NCI-H526 treated with DMSO at 0.1 percent for 48 hours (cell line): Measurements from ENCODE around the gene LDLRAD2.
"Not testable (repeated sequence)": the region's sequence is repeated elsewhere in the genome, so short reads cannot be mapped to it uniquely, and the experiment has no call there.

Source experiments
- DNase-seq: peaks from one replicate; lab custom pipeline; 2025; lab: John Stamatoyannopoulos, UW

The LDLRAD2 gene

DNA sequence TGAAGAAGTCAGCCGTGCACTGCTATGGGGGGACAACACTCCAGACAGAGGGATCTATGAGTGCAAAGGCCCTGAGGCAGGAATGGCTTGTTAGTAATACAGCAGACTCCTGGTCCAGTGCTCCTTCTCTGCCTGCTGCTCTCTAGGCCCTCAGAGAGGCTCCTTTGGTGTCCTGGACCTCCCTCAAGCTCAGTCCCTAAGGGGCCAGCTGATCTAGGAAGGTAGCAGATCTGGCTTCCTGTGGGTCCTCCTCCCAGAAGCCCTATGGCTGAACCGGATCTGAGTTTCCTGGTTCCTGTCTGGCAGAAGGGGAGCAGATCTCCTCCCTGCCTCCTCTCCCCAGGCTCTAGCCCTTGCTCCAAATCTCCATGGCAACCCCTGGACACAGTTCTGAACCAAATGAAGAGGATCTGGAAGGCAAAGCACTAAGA lies at the start of gene LDLRAD2:
TSS of gene LDLRAD2 (plus strand) at position 391 of the 431 bp plus-strand sequence. CDS start 187 bp downstream, outside the sequence.
- no peak for DNase-seq

- no peak for DNase-seq
Measured at GRCh38 chr1:21763236-21763635, 48.8 kb upstream of the LDLRAD2 start.

- no peak for DNase-seq
Measured at GRCh38 chr1:21763694-21764419, 48.2 kb upstream of the LDLRAD2 start.

DNA sequence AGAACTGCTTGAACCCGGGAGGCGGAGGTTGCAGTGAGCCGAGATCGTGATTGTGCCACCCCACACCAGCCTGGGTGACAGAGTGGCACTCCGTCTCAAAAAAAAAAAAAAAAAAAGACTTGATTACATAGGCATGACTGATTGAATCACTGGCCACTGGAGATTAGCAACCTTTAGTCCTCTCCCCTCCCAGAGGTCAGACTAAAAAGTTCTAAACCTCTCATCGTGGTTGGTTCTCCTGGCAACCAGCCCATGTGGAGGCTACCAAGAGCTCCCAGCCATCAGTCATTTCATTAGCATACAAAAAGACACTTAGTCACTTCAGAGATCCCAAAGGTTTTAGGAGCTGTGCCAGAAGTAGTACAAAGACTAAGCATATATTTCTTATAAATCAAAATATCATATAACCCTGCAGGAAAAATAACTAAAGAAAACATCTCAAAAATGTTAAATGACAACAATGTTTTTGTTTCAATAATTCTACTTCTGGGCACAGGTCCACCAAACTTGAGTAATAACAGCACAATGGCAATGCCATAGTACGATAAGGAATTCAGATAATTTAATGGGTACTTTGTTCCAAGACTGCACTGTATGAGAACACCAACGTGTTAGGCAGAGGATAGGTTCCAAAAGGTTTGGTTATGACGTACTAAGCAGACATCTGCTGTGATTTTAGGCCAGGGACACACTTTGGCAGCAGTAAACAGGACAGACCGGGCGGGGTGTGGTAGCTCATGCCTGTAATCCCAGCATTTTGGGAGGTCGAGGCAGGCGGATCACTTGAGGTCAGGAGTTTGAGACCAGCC lies 47.2 kb upstream of the LDLRAD2 start:
- DNase-seq, result no peak

DNA sequence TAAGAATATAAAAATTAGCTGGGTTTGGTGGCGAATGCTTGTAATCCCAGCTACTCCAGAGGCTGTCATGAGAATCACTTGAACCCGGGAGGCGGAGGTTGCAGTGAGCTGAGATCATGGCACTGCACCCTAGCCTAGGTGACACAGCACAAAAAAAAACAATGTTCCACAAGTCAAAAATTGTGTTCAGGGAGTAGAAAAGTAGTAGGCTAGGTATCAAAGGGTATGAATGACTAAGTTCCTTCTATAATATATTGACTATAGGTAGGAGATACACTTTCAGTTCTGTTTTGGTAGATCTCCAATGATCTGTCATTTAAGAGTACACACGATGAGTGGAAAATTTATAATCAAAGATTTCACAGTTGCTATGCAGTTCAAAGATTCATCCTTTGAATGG lies 45.9 kb upstream of the LDLRAD2 start:
- DNase-seq, result no peak

DNA sequence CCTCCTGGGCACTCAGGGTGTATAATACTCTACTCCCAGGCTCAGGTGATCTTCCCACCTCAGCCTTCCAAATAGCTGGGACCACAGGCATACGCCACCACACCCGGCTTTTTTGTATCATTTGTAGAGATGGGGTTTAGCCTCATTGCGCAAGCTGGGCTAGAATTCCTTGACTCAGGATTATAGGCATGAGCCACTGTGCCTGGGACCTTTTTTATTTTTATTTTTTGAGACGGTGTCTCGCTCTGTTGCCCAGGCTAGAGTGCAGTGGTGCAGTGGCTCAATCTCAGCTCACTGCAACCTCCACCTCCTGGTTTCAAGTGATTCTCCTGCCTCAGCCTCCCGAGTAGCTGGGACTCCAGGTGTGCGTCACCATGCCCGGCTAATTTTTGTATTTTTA lies 45.0 kb upstream of the LDLRAD2 start:
- not testable (repeated sequence) for DNase-seq

- no peak for DNase-seq
Measured at GRCh38 chr1:21770201-21770600, 41.9 kb upstream of the LDLRAD2 start.

GRCh38 chr1:21770602-21771001 lies 41.5 kb upstream of the LDLRAD2 start:
- DNase-seq, result not testable (repeated sequence)

- DNase-seq, result not testable (repeated sequence)
Measured at GRCh38 chr1:21771672-21772071, 40.4 kb upstream of the LDLRAD2 start.

- DNase-seq, result no peak
Measured at GRCh38 chr1:21773585-21773984, 38.5 kb upstream of the LDLRAD2 start.

DNA sequence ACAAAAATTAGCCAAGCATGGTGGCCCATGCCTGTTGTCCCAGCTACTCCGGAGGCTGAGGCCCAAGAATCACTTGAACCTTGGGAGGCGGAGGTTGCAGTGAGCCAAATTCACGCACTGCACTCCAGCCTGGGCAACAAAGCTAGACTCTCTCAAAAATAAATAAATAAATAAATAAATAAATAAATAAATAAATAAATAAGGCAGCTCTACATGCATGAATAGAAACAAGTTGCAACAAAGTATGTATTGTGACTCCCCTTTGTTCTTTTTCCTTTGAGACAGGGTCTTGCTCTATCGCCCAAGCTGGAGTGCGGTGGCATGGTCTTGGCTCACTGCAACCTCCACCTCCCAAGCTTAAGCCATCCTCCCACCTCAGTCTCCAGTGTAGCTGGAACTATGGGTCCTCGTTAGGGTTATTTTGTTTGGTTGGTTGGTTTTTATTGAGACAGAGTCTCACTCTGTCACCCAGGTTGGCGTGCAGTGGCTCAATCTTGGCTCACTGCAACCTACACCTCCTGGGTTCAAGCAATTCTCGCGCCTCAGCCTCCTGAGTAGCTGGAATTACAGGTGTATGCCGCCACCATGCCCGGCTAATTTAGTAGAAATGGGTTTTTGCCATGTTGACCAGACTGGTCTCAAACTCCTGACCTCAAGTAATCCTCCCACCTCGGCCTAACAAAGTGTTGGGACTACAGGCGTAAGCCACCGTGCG lies 37.1 kb upstream of the LDLRAD2 start:
- DNase-seq, result no peak

- no peak for DNase-seq
Measured at GRCh38 chr1:21775550-21775914, 36.5 kb upstream of the LDLRAD2 start.

DNA sequence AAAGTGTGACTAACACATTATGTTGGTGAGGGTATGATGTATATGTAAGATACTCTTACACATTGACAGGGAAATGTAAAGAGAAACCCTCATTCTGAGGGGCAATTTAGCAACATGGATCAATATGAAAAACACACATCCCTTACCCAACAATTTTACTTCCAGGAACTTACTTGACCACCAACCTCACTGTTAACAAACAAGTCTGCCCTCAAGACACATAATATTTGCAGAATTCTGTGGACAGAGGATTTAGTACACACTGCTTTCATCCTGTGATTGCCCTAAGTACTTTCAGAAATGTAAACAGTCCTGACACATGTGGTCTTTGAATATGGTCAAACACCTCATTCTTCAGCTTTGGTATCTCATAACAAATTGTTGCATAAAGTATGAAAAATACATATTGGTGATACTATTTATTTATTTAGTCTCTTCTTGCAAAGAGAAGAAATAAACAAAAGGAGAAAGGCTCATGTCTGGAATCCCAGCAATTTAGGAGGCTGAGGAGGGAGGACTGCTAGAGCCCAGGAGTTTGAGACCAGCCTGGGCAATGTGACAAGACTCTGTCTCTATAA lies 36.0 kb upstream of the LDLRAD2 start:
- no peak for DNase-seq

GRCh38 chr1:21776925-21777324 lies 35.1 kb upstream of the LDLRAD2 start:
- not testable (repeated sequence) for DNase-seq

DNA sequence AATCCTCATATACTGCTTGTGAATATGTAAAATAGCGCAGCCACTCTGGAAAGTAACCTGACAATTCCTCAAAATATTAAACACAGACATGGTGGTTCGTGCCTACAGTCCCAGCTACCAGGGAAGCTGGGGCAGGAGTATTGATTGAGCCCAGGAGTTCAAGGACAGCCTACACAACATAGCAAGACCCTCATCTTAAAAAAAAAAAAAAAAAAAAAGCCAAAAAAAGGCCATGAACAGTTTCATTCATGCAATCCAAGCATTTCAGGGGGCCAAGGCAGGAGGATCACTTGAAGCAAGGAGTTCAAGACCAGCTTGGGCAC lies 33.7 kb upstream of the LDLRAD2 start:
- DNase-seq, result no peak

GRCh38 chr1:21779613-21780521 lies 32.2 kb upstream of the LDLRAD2 start:
- DNase-seq, result no peak

DNA sequence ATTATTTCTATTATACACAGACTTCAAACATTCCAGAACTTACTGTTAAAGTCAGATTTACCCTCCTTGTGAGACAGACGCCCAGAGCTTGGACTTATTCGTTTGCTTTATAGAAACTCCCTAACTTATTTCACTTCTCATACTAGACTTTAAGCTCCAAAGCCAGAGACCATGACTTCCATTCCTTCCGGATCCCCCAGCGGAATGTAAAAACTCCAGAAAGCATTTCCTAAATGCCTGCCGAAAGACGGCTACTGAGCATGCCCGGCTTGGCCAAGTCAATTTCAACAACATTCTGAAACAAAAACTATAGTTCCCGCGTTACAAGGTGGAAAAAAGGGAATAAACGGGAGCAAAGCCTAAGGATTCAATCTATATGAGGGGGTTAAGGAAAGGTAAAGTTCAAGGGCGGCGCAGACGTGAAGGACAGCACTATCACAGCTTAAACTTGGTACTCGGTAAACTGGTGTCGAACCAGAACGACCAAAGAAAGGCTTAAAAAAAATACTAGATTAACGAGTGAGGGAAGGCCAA lies 30.2 kb upstream of the LDLRAD2 start:
- DNase-seq, result no peak

GRCh38 chr1:21782349-21782867 lies 29.7 kb upstream of the LDLRAD2 start:
- DNase-seq, result peak; percentile 40

- peak; percentile 70 for DNase-seq
Measured at GRCh38 chr1:21782868-21783678, 29.0 kb upstream of the LDLRAD2 start, which contains the start of gene USP48. Gene USP48, minus strand, starts transcription at chr1:21783149. Its CDS starts 192 bp downstream, at chr1:21782957.
